IMR-90 (cell line): ENCODE measurements around the gene HLA-DOB.

Experiments used
- BHLHE40 ChIP-seq: fragments of 150-350 bp; IDR thresholded peaks from 2 replicates; pipeline ENCODE4 v1.6.1; 2016; ENCODE audit warnings: mild to moderate bottlenecking, low read depth, low read length
- CTCF ChIP-seq: conservative IDR thresholded peaks from 2 replicates; pipeline ENCODE4 v1.5.1; 2012; ENCODE audit warnings: mild to moderate bottlenecking, low read depth, low read length, improper control_type of control experiment
- ELK1 ChIP-seq: fragments of 150-350 bp; IDR thresholded peaks from 2 replicates; pipeline ENCODE4 v1.6.1; 2016; ENCODE audit warnings: low read depth, mild to moderate bottlenecking, low read length, moderate library complexity, borderline replicate concordance
- FOS ChIP-seq: fragments of 150-350 bp; IDR thresholded peaks from 2 replicates; pipeline ENCODE4 v1.6.1; 2016; ENCODE audit warnings: low read depth, low read length

- TF ChIP-seq CTCF = no peak
- TF ChIP-seq ELK1 = no peak
- TF ChIP-seq BHLHE40 = peak; percentile 44; the same call in 1 of the 2 replicates
- TF ChIP-seq FOS = no peak
These were observed 2.9 kb upstream of the HLA-DOB start for GRCh38 chr6:32819729-32820128.
